ENCODE results near the gene PLXNA2.

PLXNA2 gene

DNA sequence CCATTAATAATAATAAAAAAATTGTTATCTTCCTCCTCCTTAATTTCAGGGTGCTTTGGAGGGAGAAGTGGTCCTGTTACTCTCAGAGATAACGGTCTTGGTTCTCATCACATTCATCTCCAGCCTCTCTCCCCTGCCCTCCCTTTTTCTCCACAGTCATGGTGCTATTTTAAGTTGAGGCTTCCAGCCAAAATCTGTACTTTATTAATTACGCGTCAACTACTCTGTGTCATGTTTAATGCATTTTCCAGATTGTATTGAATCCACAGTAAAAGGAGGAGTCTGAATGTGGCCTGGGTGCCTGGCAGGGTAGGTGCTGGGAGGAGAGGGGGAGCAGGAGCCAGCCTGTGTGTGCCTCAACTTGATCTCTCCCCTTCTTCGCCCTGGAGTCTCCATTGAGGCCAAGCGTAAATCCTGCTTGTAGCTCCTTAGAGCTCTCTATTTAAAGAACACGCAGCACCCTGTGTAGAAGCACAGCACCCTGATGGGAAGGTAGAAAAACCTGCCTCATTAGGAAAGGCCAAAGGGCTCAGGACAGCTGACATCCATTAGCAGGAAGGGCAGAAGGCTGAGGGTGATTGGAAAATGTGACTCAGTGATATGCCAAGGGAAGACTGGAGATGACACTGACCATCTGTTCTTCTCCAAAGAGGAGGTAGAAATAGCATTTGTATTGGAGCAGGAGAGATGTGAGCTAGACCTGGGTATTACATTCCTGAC is 82.4 kb downstream of the PLXNA2 start:
- DNase-seq: peak; percentile 39

- DNase-seq: no peak
Measured at GRCh38 chr1:208161005-208161404, 83.2 kb downstream of the PLXNA2 start.

DNA sequence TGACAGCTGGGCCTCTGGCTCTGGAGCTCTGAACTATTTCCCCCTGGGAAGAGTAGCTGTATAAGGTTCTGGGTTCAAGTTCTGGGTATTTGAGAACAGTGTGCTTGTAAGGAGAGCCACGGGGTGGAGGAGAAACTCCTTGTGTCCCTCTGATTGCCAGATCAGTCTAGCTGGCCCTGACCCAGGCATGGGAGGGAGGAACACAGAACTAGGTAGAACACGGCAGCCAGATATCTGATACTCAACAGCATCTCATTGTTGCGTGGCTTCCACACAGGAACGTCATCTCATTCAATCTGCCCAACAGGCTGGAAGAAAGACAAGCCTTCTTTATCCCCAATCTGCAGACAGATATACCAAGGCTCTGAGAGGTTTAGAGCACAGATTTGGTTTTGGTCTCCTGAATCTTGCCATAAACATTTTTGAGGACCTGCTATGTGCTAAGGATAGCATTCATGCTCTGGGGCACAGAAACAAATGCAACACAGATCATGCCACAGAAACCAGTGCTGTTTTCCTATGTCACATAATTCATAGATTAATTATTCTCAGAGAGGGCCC is 83.8 kb downstream of the PLXNA2 start:
- no peak for DNase-seq

GRCh38 chr1:208159555-208160258 is 84.5 kb downstream of the PLXNA2 start:
- peak; percentile 79 for DNase-seq

- peak; percentile 20 for DNase-seq
Measured at GRCh38 chr1:208158640-208159554, 85.3 kb downstream of the PLXNA2 start.

GRCh38 chr1:208157769-208158168 is 86.4 kb downstream of the PLXNA2 start:
- DNase-seq: no peak

GRCh38 chr1:208156741-208157140 is 87.4 kb downstream of the PLXNA2 start:
- DNase-seq: no peak

DNA sequence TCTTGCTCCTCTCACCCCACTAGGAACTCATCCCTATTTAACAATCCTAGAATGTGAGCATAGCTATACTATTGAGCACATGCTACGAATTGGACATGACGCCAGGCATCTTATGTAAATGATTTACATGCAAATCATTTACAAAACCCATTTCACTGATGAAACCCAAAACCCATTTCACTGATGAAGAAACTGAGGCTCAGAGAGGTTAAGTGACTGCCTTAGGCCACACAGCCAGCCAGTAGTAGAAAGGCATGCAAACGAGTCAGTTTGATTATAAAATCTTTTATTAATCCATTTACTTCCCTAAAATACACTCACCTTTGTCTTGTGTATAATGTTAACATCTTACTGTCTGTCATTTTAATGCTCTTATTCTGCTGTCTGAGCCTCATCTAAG is 87.9 kb downstream of the PLXNA2 start:
- DNase-seq: no peak

GRCh38 chr1:208154679-208155642 is 89.2 kb downstream of the PLXNA2 start:
- peak; percentile 35 for DNase-seq

- no peak for DNase-seq
Measured at GRCh38 chr1:208154040-208154439, 90.1 kb downstream of the PLXNA2 start.

- no peak for DNase-seq
Measured at GRCh38 chr1:208153386-208153785, 90.8 kb downstream of the PLXNA2 start.

- no peak for DNase-seq
Measured at GRCh38 chr1:208151728-208152598, 92.2 kb downstream of the PLXNA2 start.

- DNase-seq: no peak
Measured at GRCh38 chr1:208150833-208151458, 93.2 kb downstream of the PLXNA2 start.

DNA sequence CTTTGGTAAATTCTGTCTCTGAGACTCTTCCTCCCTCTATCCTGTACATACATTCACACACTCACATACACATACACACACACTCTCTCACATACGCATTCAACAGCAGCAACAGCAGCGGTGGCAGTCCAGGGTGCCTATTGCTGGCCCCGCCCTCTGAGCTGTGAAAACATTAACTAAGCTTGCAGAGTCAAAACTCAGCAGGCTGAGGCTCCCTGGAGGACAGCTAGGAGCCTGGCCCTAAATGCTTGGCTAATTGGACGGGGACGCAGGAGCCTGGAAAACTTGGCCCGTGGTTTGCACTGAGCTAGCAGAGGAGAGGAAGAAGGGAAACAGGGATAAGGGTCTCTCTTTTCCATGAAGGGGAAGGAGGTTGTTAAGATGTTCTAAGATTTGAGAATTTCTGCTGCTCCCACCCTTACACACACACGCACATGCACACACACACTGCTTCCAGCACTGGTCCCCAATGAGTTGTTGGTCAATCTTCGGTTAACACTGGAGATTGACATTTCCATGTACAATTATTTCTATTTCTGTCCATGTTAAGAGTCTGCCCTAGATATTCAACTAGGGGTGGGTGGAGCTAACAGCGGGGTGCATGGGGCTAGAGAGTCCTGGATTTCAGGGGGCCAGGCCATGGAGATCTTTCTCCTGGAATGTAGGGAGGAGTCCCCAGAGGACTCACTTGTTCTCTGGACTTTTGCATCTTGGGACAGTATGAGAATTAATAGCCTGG is 94.2 kb downstream of the PLXNA2 start:
- peak; percentile 54 for DNase-seq

GRCh38 chr1:208149213-208149612 is 95.0 kb downstream of the PLXNA2 start:
- no peak for DNase-seq

DNA sequence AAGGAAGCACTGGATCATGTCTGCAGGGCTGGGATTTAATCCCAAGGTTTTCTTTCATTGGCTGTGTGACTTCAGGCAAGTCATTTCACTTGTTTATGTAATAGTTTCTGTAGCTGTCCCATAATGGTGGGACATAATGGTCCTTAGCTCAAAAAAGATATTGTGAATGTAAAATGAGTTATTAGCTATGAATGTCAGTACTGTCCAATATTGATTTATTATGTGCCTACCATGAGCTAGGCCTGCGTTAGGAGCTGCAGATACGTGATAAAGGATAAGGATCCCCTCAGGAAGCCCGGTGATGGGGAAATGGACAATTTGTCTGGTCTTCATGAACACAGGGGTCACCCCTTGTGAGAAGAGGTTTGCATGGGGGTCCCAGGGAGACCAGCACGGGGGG is 95.8 kb downstream of the PLXNA2 start:
- DNase-seq: no peak

DNA sequence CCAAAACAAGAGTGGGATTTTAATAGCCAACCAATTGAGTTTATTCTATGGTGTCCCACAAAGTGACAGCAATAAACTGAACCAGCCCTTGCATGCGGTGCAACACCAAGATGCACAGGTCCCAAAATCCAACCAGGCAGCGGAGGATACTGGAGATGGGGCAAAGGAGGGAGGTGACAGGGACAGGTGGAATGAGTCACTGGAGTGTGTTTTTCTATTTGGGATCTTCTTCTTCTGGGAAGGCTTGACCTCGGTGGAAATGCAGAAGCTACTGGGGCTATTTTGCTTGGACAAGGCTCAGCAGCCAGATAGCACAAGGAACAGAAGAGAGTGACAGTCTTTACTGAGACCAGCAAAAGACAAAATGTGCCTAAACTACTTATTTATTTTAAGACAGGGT is 97.5 kb downstream of the PLXNA2 start:
- no peak for DNase-seq

DNA sequence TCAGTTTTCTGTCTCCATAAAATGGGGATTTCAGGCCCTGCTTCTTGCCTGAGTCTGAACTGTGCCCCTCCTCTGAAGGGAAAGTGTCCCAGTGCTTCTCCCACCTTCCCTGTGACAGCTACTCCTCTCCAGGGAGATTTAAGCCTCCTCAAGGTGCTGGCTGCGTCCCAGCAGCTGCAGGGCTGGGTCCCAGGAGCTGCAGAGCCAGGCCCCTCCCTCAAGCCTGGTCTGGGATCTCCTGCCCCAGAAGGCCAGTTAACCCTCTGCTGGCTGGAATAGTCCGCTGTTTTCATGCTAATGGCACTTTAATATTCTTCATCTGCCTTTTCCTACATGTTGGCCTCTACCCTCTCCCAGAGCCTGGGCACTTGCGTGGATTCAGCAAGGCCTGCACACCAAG is 99.0 kb downstream of the PLXNA2 start:
- no peak for DNase-seq

Measured in fibroblast of skin of back (primary cell).